ENCODE results near the gene FAM217A.

DNA sequence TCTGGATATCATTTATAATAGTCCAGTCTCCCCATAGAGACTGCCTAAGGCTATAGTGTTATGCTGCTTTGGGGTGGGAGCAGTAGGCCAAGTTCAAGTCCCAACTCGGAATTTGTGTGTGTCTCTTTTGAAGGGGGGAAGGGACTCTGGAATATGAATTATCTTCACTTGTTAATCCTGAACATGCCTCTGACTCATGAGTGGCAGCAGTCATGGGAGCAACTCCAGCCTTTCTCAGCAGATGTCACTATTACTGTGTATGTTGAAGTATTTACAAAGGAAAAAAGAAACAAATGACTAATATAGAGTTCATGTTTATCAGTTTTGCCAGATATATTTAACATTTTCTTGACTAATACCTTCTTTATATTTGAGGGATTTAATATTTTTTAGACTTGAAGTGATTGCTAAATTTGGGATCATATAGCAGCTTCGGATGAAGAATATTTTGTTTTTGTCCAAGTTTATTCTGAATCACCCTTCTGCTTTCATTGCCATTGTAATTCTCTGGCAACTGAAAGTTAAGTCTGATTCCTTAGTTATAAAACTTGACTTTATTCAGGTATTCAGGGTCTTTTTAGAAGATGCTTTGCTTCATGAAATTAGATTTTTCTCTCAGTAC is 23.4 kb downstream of the FAM217A start:
- TF ChIP-seq, protein P1, sequence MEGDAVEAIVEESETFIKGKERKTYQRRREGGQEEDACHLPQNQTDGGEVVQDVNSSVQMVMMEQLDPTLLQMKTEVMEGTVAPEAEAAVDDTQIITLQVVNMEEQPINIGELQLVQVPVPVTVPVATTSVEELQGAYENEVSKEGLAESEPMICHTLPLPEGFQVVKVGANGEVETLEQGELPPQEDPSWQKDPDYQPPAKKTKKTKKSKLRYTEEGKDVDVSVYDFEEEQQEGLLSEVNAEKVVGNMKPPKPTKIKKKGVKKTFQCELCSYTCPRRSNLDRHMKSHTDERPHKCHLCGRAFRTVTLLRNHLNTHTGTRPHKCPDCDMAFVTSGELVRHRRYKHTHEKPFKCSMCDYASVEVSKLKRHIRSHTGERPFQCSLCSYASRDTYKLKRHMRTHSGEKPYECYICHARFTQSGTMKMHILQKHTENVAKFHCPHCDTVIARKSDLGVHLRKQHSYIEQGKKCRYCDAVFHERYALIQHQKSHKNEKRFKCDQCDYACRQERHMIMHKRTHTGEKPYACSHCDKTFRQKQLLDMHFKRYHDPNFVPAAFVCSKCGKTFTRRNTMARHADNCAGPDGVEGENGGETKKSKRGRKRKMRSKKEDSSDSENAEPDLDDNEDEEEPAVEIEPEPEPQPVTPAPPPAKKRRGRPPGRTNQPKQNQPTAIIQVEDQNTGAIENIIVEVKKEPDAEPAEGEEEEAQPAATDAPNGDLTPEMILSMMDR (IDR thresholded peaks at IDR 0.05), result no peak
- no peak for TF ChIP-seq POLR2AphosphoS5 (IDR thresholded peaks at IDR 0.05; ENCODE audit: insufficient read depth in 1 of 2, low read depth in 1 of 2)

All from vagina (tissue), 2 donors.